C4-2B (cell line): ENCODE data around the gene COL4A2.

Source experiments
- CTCF ChIP-seq: fragments of 450-650 bp; conservative IDR thresholded peaks from 2 replicates; pipeline ENCODE4 v1.5.1; 2017; ENCODE audit warnings: mild to moderate bottlenecking
- ZFX ChIP-seq: fragments of 450-650 bp; IDR thresholded peaks from 2 replicates; pipeline ENCODE4 v1.6.1; 2017

- no peak for TF ChIP-seq CTCF
- no peak for TF ChIP-seq ZFX
Observed at GRCh38 chr13:110443622-110444225, 136.6 kb downstream of the COL4A2 start.
